ENCODE measurements around the gene EYA2. TPM values are rescaled to one million over a fixed set of nuclear protein-coding genes. Genes with fewer than 3 reads are reported as not detected.

EYA2 gene
- total and polyA plus RNA-seq, 4 donors = 0.17 to 0.54 (median 0.23) TPM; not detected in 1

DNA sequence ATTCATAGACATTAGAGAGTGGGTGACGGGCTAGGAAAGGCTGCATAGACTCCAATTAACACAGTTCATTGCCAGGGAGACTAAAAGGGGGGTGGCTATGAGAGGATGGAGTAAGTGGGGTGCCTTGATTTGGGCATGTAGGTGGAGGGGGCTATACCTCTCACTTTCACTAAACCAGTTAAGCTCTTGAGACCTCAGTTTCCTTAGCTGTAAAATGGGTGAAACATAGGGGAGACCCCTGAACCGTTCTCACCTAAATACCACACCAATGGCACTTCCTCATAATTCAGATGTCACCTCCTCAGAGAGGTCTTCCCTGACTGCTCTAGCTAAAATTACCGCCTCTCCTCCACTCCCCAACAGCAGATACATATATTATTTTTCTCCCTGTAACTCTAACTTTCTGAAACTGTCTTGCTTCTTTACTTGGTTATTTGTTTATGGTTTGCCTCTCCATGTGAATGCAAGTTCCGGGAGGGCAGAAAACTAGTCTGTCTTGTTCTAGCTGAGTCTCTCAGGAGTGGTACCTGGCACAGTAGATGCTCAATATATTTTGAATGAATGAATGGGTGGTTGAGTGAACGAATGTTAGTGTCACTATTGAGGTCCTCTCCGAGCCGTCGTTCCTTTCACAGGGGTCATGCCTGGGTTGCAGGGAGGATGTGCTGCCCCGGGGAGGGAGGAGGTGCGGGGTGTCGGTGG, 615 bp upstream of the EYA2 start:
- H3K27me3 ChIP-seq (ENCODE audit: control insufficient read depth in 4 of 4, insufficient read depth in 4 of 4, low read length in 3 of 4) = peaks cover 0 to 6% (median 4%) of the 10 kb centered on the region in 4 donors
- WGBS = 22% methylated on average over 11 of the region's 11 CpGs
- H3K4me3 ChIP-seq (ENCODE audit: low read depth in 1 of 3, low read length in 3 of 3) = peak overlapping the region in 1 of 3 donors; percentile 52
- H3K36me3 ChIP-seq (ENCODE audit: control insufficient read depth in 4 of 4, insufficient read depth in 3 of 4, low read depth in 1 of 4, low read length in 3 of 4) = no peaks in the 10 kb centered on the region
- H3K4me1 ChIP-seq (ENCODE audit: control insufficient read depth in 4 of 4, insufficient read depth in 4 of 4, low read length in 3 of 4) = peaks cover 4 to 12% (median 8%) of the 10 kb centered on the region in 4 donors
- TF ChIP-seq JUND (IDR thresholded peaks at IDR 0.05) (no peak), TAF1 (conservative IDR thresholded peaks at IDR 0.05) (no peak), MAX (IDR thresholded peaks at IDR 0.05) (no peak), NR2F2 (IDR thresholded peaks at IDR 0.05) (no peak), GABPA (IDR thresholded peaks at IDR 0.05 in 1 of 2, conservative IDR thresholded peaks at IDR 0.05 in 1 of 2) (no peak), FOXA2 (IDR thresholded peaks at IDR 0.05) (no peak), SP1 (IDR thresholded peaks at IDR 0.05) (no peak), EGR1 (IDR thresholded peaks at IDR 0.05; ENCODE audit: low read depth in 2 of 2) (no peak), HNF4G (IDR thresholded peaks at IDR 0.05) (no peak), RAD21 (IDR thresholded peaks at IDR 0.05) (no peak), RXRA (IDR thresholded peaks at IDR 0.05) (no peak), YY1 (IDR thresholded peaks at IDR 0.05) (no peak), HNF4A (conservative IDR thresholded peaks at IDR 0.05) (no peak), FOXA1 (IDR thresholded peaks at IDR 0.05) (no peak), ATF3 (IDR thresholded peaks at IDR 0.05) (no peak)
- TF ChIP-seq, protein P1, sequence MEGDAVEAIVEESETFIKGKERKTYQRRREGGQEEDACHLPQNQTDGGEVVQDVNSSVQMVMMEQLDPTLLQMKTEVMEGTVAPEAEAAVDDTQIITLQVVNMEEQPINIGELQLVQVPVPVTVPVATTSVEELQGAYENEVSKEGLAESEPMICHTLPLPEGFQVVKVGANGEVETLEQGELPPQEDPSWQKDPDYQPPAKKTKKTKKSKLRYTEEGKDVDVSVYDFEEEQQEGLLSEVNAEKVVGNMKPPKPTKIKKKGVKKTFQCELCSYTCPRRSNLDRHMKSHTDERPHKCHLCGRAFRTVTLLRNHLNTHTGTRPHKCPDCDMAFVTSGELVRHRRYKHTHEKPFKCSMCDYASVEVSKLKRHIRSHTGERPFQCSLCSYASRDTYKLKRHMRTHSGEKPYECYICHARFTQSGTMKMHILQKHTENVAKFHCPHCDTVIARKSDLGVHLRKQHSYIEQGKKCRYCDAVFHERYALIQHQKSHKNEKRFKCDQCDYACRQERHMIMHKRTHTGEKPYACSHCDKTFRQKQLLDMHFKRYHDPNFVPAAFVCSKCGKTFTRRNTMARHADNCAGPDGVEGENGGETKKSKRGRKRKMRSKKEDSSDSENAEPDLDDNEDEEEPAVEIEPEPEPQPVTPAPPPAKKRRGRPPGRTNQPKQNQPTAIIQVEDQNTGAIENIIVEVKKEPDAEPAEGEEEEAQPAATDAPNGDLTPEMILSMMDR (IDR thresholded peaks at IDR 0.05; ENCODE audit: low read depth, low read length, missing input control) = no peak
- TF ChIP-seq, protein P2, sequence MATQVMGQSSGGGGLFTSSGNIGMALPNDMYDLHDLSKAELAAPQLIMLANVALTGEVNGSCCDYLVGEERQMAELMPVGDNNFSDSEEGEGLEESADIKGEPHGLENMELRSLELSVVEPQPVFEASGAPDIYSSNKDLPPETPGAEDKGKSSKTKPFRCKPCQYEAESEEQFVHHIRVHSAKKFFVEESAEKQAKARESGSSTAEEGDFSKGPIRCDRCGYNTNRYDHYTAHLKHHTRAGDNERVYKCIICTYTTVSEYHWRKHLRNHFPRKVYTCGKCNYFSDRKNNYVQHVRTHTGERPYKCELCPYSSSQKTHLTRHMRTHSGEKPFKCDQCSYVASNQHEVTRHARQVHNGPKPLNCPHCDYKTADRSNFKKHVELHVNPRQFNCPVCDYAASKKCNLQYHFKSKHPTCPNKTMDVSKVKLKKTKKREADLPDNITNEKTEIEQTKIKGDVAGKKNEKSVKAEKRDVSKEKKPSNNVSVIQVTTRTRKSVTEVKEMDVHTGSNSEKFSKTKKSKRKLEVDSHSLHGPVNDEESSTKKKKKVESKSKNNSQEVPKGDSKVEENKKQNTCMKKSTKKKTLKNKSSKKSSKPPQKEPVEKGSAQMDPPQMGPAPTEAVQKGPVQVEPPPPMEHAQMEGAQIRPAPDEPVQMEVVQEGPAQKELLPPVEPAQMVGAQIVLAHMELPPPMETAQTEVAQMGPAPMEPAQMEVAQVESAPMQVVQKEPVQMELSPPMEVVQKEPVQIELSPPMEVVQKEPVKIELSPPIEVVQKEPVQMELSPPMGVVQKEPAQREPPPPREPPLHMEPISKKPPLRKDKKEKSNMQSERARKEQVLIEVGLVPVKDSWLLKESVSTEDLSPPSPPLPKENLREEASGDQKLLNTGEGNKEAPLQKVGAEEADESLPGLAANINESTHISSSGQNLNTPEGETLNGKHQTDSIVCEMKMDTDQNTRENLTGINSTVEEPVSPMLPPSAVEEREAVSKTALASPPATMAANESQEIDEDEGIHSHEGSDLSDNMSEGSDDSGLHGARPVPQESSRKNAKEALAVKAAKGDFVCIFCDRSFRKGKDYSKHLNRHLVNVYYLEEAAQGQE (IDR thresholded peaks at IDR 0.05) = no peak
- TF ChIP-seq, protein P3, sequence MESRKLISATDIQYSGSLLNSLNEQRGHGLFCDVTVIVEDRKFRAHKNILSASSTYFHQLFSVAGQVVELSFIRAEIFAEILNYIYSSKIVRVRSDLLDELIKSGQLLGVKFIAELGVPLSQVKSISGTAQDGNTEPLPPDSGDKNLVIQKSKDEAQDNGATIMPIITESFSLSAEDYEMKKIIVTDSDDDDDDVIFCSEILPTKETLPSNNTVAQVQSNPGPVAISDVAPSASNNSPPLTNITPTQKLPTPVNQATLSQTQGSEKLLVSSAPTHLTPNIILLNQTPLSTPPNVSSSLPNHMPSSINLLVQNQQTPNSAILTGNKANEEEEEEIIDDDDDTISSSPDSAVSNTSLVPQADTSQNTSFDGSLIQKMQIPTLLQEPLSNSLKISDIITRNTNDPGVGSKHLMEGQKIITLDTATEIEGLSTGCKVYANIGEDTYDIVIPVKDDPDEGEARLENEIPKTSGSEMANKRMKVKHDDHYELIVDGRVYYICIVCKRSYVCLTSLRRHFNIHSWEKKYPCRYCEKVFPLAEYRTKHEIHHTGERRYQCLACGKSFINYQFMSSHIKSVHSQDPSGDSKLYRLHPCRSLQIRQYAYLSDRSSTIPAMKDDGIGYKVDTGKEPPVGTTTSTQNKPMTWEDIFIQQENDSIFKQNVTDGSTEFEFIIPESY (IDR thresholded peaks at IDR 0.05) = no peak
- no peak for DNase-seq (ENCODE audit: low spot score)
- peaks cover 0 to 2% (median under 1%) of the 10 kb centered on the region in 4 donors for H3K9me3 ChIP-seq (ENCODE audit: control insufficient read depth in 4 of 4, low read length in 3 of 4)
- H3K27ac ChIP-seq (ENCODE audit: low read depth in 1 of 2, low read length in 2 of 2) = no peak overlapping the region
- no peak overlapping the region for H3K9ac ChIP-seq (ENCODE audit: low read depth in 1 of 2, low read length in 2 of 2)
